ENCODE data around the gene RCN1.

DNA sequence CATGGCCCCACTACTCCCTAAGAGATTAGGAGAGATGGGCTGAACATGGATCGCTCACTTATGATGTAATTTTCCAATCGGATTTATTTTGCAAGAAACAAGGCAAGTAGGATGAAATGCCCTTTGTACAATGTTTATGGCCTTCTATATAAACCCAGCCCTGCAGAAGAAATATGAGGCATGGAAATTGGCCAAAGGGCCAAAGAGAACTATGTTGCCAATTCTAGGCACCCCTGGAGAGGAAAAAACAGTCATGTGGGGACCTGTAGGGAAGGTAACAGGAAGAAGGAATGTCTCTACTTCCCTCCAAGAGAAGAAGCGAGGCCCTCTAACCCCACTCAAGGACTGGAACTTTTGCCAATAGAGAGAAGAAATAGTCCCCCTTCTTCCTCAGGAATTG lies 54.4 kb downstream of the RCN1 start:
- TF ChIP-seq POLR2A (IDR thresholded peaks at IDR 0.05; ENCODE audit: low read length), result no peak
- no peak for TF ChIP-seq GATA1 (IDR thresholded peaks at IDR 0.05; ENCODE audit: low read depth, low read length)

All from erythroblast (primary cell).